NCI-H187 (cell line): ENCODE data around the gene DRD1.

Source experiments
- DNase-seq, 2 experiments: peaks; one replicate each; lab custom pipeline; 2025; lab: John Stamatoyannopoulos, UW

DRD1 gene

GRCh38 chr5:175444060-175444904 lies at the start of gene DRD1:
Gene DRD1, minus strand, starts transcription at chr5:175444182. Its CDS starts 1,083 bp downstream, at chr5:175443099.
- DNase-seq = peak in 1 of 2 experiments; percentile 14

GRCh38 chr5:175493726-175494125 lies 49.7 kb upstream of the DRD1 start:
- DNase-seq = no peak

GRCh38 chr5:175493260-175493659 lies 49.3 kb upstream of the DRD1 start:
- DNase-seq = no peak

- no peak for DNase-seq
These were observed 47.2 kb upstream of the DRD1 start for GRCh38 chr5:175491223-175491622.

GRCh38 chr5:175489693-175490443 lies 45.9 kb upstream of the DRD1 start:
- no peak for DNase-seq

GRCh38 chr5:175487514-175488222 lies 43.7 kb upstream of the DRD1 start:
- DNase-seq = no peak

GRCh38 chr5:175485631-175486030 lies 41.6 kb upstream of the DRD1 start:
- DNase-seq = no peak

- no peak for DNase-seq
These were observed 40.8 kb upstream of the DRD1 start for GRCh38 chr5:175484829-175485228.

GRCh38 chr5:175484322-175484721 lies 40.3 kb upstream of the DRD1 start:
- no peak for DNase-seq

GRCh38 chr5:175483337-175483736 lies 39.4 kb upstream of the DRD1 start:
- no peak for DNase-seq

GRCh38 chr5:175479125-175479881 lies 35.3 kb upstream of the DRD1 start:
- no peak for DNase-seq

- DNase-seq = peak; percentile 36 to 57
These were observed 34.6 kb upstream of the DRD1 start, which contains the start of gene SFXN1 for GRCh38 chr5:175478384-175479124. Gene SFXN1, plus strand, starts transcription at chr5:175478560. Its CDS starts 13,544 bp downstream, at chr5:175492104.

GRCh38 chr5:175478008-175478383 lies 34.0 kb upstream of the DRD1 start:
- DNase-seq = no peak

GRCh38 chr5:175477440-175477839 lies 33.5 kb upstream of the DRD1 start:
- DNase-seq = no peak

GRCh38 chr5:175475248-175475647 lies 31.3 kb upstream of the DRD1 start:
- DNase-seq = no peak

GRCh38 chr5:175472378-175472777 lies 28.4 kb upstream of the DRD1 start:
- no peak for DNase-seq

GRCh38 chr5:175471628-175472027 lies 27.6 kb upstream of the DRD1 start:
- no peak for DNase-seq

GRCh38 chr5:175471196-175471595 lies 27.2 kb upstream of the DRD1 start:
- no peak for DNase-seq

GRCh38 chr5:175470781-175471180 lies 26.8 kb upstream of the DRD1 start:
- no peak for DNase-seq

- DNase-seq = no peak
These were observed 25.9 kb upstream of the DRD1 start for GRCh38 chr5:175469916-175470315.

- no peak for DNase-seq
These were observed 24.9 kb upstream of the DRD1 start for GRCh38 chr5:175468892-175469291.
